NCI-H2196 (cell line): ENCODE measurements around the gene CNOT4.

Experiments
- DNase-seq: peaks from one replicate; lab custom pipeline; 2025; ENCODE audit not compliant: unreplicated experiment; lab: John Stamatoyannopoulos, UW

The CNOT4 gene

GRCh38 chr7:135509839-135510591 is at the start of gene CNOT4:
Gene CNOT4 (minus strand): TSS chr7:135510102. CDS start chr7:135438331, 71,771 bp downstream.
- peak; percentile 96 for DNase-seq

GRCh38 chr7:135558881-135559280 is 49.0 kb upstream of the CNOT4 start:
- no peak for DNase-seq

- DNase-seq = peak; percentile 38
Observed at GRCh38 chr7:135558337-135558767, 48.5 kb upstream of the CNOT4 start.

- peak; percentile 90 for DNase-seq
Observed at GRCh38 chr7:135557455-135558336, 47.8 kb upstream of the CNOT4 start, which contains the start of gene NUP205. Gene NUP205 (plus strand): TSS chr7:135557917. CDS start chr7:135557945, 28 bp downstream.

- DNase-seq = no peak
Observed at GRCh38 chr7:135553346-135553745, 43.4 kb upstream of the CNOT4 start.

GRCh38 chr7:135552148-135552547 is 42.2 kb upstream of the CNOT4 start:
- no peak for DNase-seq

- DNase-seq = no peak
Observed at GRCh38 chr7:135550196-135550595, 40.3 kb upstream of the CNOT4 start.

GRCh38 chr7:135541029-135541428 is 31.1 kb upstream of the CNOT4 start:
- DNase-seq = no peak

- no peak for DNase-seq
Observed at GRCh38 chr7:135539629-135540028, 29.7 kb upstream of the CNOT4 start.

GRCh38 chr7:135538376-135538775 is 28.5 kb upstream of the CNOT4 start:
- DNase-seq = no peak

- no peak for DNase-seq
Observed at GRCh38 chr7:135537905-135538304, 28.0 kb upstream of the CNOT4 start.

- DNase-seq = no peak
Observed at GRCh38 chr7:135537453-135537852, 27.6 kb upstream of the CNOT4 start.

GRCh38 chr7:135536150-135536549 is 26.2 kb upstream of the CNOT4 start:
- no peak for DNase-seq

GRCh38 chr7:135527025-135527424 is 17.1 kb upstream of the CNOT4 start:
- no peak for DNase-seq

- DNase-seq = no peak
Observed at GRCh38 chr7:135525426-135525825, 15.5 kb upstream of the CNOT4 start.

GRCh38 chr7:135523146-135523545 is 13.2 kb upstream of the CNOT4 start:
- DNase-seq = no peak

- DNase-seq = no peak
Observed at GRCh38 chr7:135522509-135522908, 12.6 kb upstream of the CNOT4 start.

- no peak for DNase-seq
Observed at GRCh38 chr7:135519871-135520270, 10.0 kb upstream of the CNOT4 start.

- no peak for DNase-seq
Observed at GRCh38 chr7:135519233-135519688, 9.4 kb upstream of the CNOT4 start.

GRCh38 chr7:135518748-135519147 is 8.8 kb upstream of the CNOT4 start:
- no peak for DNase-seq

GRCh38 chr7:135517060-135517459 is 7.2 kb upstream of the CNOT4 start:
- no peak for DNase-seq

- DNase-seq = peak; percentile 17
Observed at GRCh38 chr7:135514856-135515255, 5.0 kb upstream of the CNOT4 start.
